ENCODE data around the gene ZNF827.

The ZNF827 gene

DNA sequence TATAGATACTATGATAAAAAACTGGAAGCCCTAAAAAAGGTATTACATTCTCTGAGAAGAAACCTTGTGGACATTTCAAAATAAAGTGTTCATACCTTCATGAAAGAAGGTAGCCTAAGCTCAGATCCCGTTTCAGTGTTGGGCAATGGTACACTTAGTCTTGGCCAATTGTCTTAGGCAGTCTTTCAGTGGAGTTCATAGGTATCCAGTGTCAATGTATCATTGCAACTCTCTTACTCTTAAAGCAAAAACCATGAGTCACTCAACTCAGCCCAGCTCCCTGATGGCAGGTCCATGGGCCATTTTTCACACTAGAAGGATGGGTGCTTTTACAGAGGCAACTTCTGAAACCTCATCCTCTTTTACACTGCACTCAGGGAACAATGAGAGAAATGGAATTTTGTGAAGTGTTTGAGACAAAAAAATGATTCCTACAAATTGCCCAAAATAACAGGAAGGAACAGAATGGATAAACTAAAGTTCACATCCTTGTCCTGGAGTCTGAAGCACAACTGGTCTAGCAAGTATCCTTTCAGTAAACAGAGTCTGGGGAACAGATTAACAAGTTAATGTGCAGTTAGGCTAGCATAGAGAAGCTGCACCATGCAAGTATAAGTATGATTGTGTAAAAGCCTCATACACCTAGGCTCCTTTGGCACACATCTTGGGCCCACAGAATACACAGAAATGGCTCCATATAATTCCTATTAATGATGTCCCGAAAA, 7.0 kb upstream of the ZNF827 start (continued):
- TF ChIP-seq, protein P1, sequence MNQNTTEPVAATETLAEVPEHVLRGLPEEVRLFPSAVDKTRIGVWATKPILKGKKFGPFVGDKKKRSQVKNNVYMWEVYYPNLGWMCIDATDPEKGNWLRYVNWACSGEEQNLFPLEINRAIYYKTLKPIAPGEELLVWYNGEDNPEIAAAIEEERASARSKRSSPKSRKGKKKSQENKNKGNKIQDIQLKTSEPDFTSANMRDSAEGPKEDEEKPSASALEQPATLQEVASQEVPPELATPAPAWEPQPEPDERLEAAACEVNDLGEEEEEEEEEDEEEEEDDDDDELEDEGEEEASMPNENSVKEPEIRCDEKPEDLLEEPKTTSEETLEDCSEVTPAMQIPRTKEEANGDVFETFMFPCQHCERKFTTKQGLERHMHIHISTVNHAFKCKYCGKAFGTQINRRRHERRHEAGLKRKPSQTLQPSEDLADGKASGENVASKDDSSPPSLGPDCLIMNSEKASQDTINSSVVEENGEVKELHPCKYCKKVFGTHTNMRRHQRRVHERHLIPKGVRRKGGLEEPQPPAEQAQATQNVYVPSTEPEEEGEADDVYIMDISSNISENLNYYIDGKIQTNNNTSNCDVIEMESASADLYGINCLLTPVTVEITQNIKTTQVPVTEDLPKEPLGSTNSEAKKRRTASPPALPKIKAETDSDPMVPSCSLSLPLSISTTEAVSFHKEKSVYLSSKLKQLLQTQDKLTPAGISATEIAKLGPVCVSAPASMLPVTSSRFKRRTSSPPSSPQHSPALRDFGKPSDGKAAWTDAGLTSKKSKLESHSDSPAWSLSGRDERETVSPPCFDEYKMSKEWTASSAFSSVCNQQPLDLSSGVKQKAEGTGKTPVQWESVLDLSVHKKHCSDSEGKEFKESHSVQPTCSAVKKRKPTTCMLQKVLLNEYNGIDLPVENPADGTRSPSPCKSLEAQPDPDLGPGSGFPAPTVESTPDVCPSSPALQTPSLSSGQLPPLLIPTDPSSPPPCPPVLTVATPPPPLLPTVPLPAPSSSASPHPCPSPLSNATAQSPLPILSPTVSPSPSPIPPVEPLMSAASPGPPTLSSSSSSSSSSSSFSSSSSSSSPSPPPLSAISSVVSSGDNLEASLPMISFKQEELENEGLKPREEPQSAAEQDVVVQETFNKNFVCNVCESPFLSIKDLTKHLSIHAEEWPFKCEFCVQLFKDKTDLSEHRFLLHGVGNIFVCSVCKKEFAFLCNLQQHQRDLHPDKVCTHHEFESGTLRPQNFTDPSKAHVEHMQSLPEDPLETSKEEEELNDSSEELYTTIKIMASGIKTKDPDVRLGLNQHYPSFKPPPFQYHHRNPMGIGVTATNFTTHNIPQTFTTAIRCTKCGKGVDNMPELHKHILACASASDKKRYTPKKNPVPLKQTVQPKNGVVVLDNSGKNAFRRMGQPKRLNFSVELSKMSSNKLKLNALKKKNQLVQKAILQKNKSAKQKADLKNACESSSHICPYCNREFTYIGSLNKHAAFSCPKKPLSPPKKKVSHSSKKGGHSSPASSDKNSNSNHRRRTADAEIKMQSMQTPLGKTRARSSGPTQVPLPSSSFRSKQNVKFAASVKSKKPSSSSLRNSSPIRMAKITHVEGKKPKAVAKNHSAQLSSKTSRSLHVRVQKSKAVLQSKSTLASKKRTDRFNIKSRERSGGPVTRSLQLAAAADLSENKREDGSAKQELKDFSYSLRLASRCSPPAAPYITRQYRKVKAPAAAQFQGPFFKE (tag by site-specific recombination; IDR thresholded peaks at IDR 0.05; ENCODE audit: borderline replicate concordance): no peak
- no peak for TF ChIP-seq REPIN1 (tag by site-specific recombination; IDR thresholded peaks at IDR 0.05; ENCODE audit: low read depth)
- TF ChIP-seq OSR2 (tag by site-specific recombination; IDR thresholded peaks at IDR 0.05): no peak

- CTCF ChIA-PET: interaction anchor here (0.7 to 2.3 kb wide), 2 partner anchors 11 to 92 kb away, joined by 3 to 8 read pairs; no protein-coding TSS in a partner anchor
- H3K9me3 ChIP-seq (ENCODE audit: control insufficient read depth, insufficient read depth, low read depth, low read length): no peaks in the 10 kb centered on the region
- TF ChIP-seq ZNF664 (tag by site-specific recombination; IDR thresholded peaks at IDR 0.05) (no peak), ZNF221 (tag by site-specific recombination; IDR thresholded peaks at IDR 0.05; ENCODE audit: borderline replicate concordance) (no peak), KLF16 (tag by site-specific recombination; IDR thresholded peaks at IDR 0.05) (no peak), SCRT1 (tag by site-specific recombination; IDR thresholded peaks at IDR 0.05; ENCODE audit: borderline replicate concordance) (no peak), ZNF791 (tag by site-specific recombination; IDR thresholded peaks at IDR 0.05) (no peak), KLF9 (tag by site-specific recombination; IDR thresholded peaks at IDR 0.05; ENCODE audit: low read depth) (no peak), PRDM6 (tag by site-specific recombination; IDR thresholded peaks at IDR 0.05) (no peak), ZNF302 (tag by site-specific recombination; IDR thresholded peaks at IDR 0.05; ENCODE audit: low read depth) (no peak), ZNF76 (tag by site-specific recombination; IDR thresholded peaks at IDR 0.05; ENCODE audit: borderline replicate concordance, low read depth) (no peak), ZNF658 (tag by site-specific recombination; IDR thresholded peaks at IDR 0.05) (no peak), HIC1 (tag by site-specific recombination; IDR thresholded peaks at IDR 0.05) (no peak), ZSCAN23 (tag by site-specific recombination; IDR thresholded peaks at IDR 0.05) (no peak)
- TF ChIP-seq, protein P2, sequence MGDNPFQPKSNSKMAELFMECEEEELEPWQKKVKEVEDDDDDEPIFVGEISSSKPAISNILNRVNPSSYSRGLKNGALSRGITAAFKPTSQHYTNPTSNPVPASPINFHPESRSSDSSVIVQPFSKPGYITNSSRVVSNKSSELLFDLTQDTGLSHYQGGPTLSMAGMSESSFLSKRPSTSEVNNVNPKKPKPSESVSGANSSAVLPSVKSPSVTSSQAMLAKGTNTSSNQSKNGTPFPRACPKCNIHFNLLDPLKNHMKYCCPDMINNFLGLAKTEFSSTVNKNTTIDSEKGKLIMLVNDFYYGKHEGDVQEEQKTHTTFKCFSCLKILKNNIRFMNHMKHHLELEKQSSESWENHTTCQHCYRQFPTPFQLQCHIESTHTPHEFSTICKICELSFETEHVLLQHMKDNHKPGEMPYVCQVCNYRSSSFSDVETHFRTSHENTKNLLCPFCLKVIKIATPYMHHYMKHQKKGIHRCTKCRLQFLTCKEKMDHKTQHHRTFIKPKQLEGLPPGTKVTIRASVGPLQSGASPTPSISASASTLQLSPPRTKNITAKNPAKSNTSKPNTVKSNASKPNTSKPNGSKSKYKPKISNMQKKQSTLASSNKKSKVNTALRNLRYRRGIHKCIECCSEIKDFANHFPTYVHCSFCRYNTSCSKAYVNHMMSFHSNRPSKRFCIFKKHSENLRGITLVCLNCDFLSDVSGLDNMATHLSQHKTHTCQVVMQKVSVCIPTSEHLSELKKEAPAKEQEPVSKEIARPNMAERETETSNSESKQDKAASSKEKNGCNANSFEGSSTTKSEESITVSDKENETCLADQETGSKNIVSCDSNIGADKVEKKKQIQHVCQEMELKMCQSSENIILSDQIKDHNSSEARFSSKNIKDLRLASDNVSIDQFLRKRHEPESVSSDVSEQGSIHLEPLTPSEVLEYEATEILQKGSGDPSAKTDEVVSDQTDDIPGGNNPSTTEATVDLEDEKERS (tag by site-specific recombination; IDR thresholded peaks at IDR 0.05): no peak
- TF ChIP-seq, protein P3, sequence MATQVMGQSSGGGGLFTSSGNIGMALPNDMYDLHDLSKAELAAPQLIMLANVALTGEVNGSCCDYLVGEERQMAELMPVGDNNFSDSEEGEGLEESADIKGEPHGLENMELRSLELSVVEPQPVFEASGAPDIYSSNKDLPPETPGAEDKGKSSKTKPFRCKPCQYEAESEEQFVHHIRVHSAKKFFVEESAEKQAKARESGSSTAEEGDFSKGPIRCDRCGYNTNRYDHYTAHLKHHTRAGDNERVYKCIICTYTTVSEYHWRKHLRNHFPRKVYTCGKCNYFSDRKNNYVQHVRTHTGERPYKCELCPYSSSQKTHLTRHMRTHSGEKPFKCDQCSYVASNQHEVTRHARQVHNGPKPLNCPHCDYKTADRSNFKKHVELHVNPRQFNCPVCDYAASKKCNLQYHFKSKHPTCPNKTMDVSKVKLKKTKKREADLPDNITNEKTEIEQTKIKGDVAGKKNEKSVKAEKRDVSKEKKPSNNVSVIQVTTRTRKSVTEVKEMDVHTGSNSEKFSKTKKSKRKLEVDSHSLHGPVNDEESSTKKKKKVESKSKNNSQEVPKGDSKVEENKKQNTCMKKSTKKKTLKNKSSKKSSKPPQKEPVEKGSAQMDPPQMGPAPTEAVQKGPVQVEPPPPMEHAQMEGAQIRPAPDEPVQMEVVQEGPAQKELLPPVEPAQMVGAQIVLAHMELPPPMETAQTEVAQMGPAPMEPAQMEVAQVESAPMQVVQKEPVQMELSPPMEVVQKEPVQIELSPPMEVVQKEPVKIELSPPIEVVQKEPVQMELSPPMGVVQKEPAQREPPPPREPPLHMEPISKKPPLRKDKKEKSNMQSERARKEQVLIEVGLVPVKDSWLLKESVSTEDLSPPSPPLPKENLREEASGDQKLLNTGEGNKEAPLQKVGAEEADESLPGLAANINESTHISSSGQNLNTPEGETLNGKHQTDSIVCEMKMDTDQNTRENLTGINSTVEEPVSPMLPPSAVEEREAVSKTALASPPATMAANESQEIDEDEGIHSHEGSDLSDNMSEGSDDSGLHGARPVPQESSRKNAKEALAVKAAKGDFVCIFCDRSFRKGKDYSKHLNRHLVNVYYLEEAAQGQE (tag by site-specific recombination; IDR thresholded peaks at IDR 0.05): no peak
- H3K4me1 ChIP-seq (ENCODE audit: control insufficient read depth, insufficient read depth, low read length): no peaks in the 10 kb centered on the region
- no peak overlapping the region for H3K4me3 ChIP-seq (ENCODE audit: low read depth, low read length)
- H3K36me3 ChIP-seq (ENCODE audit: control insufficient read depth in 2 of 2, insufficient read depth in 1 of 2, low read length in 2 of 2): no peaks in the 10 kb centered on the region
- POLR2A ChIA-PET: no interaction called here
- no peak overlapping the region for H3K27ac ChIP-seq (ENCODE audit: extremely low read depth, low read depth, low read length)
Measured at GRCh38 chr4:145944886-145945285, 6.3 kb upstream of the ZNF827 start.

Measured in HEK293 (cell line).